CD4-positive, alpha-beta T cell (primary cell): ENCODE measurements around the gene CD55. TPM values are rescaled to one million over a fixed set of nuclear protein-coding genes. Genes with fewer than 3 reads are reported as not detected.

Source experiments
- ATAC-seq: fragments of 200-7000 bp; cut with Tn5 transposase; one replicate; pipeline ENCODE4 v1.10.0; 2022; ENCODE audit warnings: mild to moderate bottlenecking; ENCODE audit not compliant: poor library complexity
- CTCF ChIA-PET: fragments of 350-600 bp; sonication (Branson Sonifier 250); formaldehyde crosslinking; loops from one replicate; lab custom pipeline; 2021; ENCODE audit warnings: antibody characterized with exemption, inconsistent platforms; lab: Charles Lee
- POLR2A ChIA-PET: fragments of 350-600 bp; sonication (Branson Sonifier 250); formaldehyde crosslinking; loops from one replicate; lab custom pipeline; 2021; ENCODE audit warnings: antibody characterized with exemption, inconsistent platforms; lab: Charles Lee
- DNase-seq, 14 experiments: peaks; one replicate each; pipeline ENCODE4 v3.0.0-alpha.2; 2013 to 2020; ENCODE audit warnings: mixed read lengths in 2 of 14
- H3K27ac ChIP-seq, 2 donors: one replicate each; pipeline versions ENCODE4 v1.5.1 to v1.7.0; 2013; ENCODE audit warnings: low read length in 2 of 2, low read depth in 1 of 2, mild to moderate bottlenecking in 1 of 2
- H3K27me3 ChIP-seq, 2 experiments: 1 replicate in 1 of 2; 2 replicates in 1 of 2; pipeline versions ENCODE4 v1.6.1 to v1.7.0; 2013; ENCODE audit warnings: low read length in 2 of 2, control low read depth in 1 of 2, mild to moderate bottlenecking in 1 of 2, moderate library complexity in 1 of 2; ENCODE audit not compliant: insufficient read depth in 2 of 2, control insufficient read depth in 1 of 2
- H3K36me3 ChIP-seq: one replicate; pipeline ENCODE4 v1.6.1; 2013; ENCODE audit warnings: low read length, control low read depth; ENCODE audit not compliant: insufficient read depth
- H3K4me1 ChIP-seq: one replicate; pipeline ENCODE4 v1.6.1; 2013; ENCODE audit warnings: low read length, control low read depth; ENCODE audit not compliant: insufficient read depth
- H3K4me3 ChIP-seq: one replicate; pipeline ENCODE4 v1.5.1; 2013; ENCODE audit warnings: mild to moderate bottlenecking, low read length, moderate library complexity
- H3K9me3 ChIP-seq, 2 experiments: 1 replicate in 1 of 2; 2 replicates in 1 of 2; pipeline versions ENCODE4 v1.6.1 to v1.7.0; 2013; ENCODE audit warnings: low read length in 2 of 2, mild to moderate bottlenecking in 2 of 2, control low read depth in 1 of 2, moderate library complexity in 1 of 2; ENCODE audit not compliant: control insufficient read depth in 1 of 2, insufficient read depth in 1 of 2
- H3K27ac Mint-ChIP-seq: one replicate; pipeline ENCODE4 v1.8.0; 2020; ENCODE audit warnings: mixed read lengths
- H3K27me3 Mint-ChIP-seq: one replicate; pipeline ENCODE4 v1.8.0; 2021; ENCODE audit warnings: mixed read lengths
- H3K36me3 Mint-ChIP-seq: one replicate; pipeline ENCODE4 v1.8.0; 2021; ENCODE audit warnings: low read depth, mixed read lengths
- H3K4me1 Mint-ChIP-seq: one replicate; pipeline ENCODE4 v1.8.0; 2021; ENCODE audit warnings: low read depth, mixed read lengths
- H3K4me3 Mint-ChIP-seq: one replicate; pipeline ENCODE4 v1.8.0; 2020; ENCODE audit warnings: mild to moderate bottlenecking, mixed read lengths
- H3K9me3 Mint-ChIP-seq: one replicate; pipeline ENCODE4 v1.8.0; 2020; ENCODE audit warnings: mixed read lengths
- intact Hi-C, 2 experiments: fragments of 100-400 bp; cut with DNase I in 1 of 2; cut with micrococcal nuclease in 1 of 2; formaldehyde crosslinking; loops; one replicate each; pipeline versions ENCODE4 v1.15.1 to v1.9.0; 2023 to 2025; cut with DNase I, micrococcal nuclease
- total RNA-seq, 174 experiments: library from RNA in 2 of 174; stranded (reverse) in 2 of 174; gene quantifications; one replicate each; pipeline ENCODE4 v1.2.3 and lab custom pipeline; 2021 to 2026
- TF ChIP-seq, protein P1 (sequence below): fragments of 200-600 bp; IDR thresholded peaks from one replicate; pipeline ENCODE4 v1.8.0; 2022; ENCODE audit warnings: antibody characterized with exemption, mild to moderate bottlenecking

Gene CD55
- total RNA-seq, 2 experiments from 2014 or later, result 218 to 229 TPM

DNA sequence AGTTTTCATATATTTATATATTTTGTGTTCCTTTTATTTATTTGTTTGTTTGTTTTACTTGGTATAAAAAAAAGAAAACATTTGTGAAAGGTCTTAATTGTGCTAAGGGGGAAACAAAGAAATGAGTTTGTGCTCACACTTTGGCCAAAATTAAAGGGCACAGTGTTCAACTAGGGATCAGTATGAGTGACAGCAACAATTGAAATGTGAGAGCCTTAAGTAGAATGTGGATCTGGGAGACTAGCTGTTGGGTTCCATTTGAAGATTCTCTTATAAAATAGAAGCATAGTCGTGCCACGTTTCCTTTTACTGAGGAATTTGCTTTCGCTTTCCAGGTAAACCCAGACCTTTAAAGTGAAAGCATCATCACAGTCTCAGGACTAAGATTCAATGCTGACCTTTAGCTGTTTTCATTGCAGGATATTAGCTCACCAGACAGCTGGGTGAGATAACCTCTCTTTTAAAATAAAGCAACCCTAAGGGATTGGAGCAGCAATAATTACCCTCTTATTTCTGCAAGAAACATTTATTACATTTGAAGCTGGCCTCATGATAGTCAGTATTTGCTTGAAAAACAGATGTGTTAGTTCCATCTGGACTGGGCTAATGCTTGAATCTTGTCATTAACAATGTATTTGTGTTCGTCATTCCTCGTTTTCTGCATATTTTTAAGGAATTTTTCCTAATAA, 37.1 kb upstream of the CD55 start:
- Mint-ChIP-seq H3K4me3 (no peak overlapping the region), H3K4me1 (peaks cover 59% of the 10 kb centered on the region), H3K9me3 (no peaks in the 10 kb centered on the region), H3K27ac (no peak overlapping the region), H3K27me3 (no peaks in the 10 kb centered on the region), H3K36me3 (no peaks in the 10 kb centered on the region)
- no peak for ATAC-seq
- Histone ChIP-seq H3K27me3 (no peaks in the 10 kb centered on the region), H3K36me3 (no peaks in the 10 kb centered on the region), H3K9me3 (no peaks in the 10 kb centered on the region), H3K4me1 (peaks cover 14% of the 10 kb centered on the region), H3K4me3 (no peak overlapping the region), H3K27ac (no peak overlapping the region)
- DNase-seq, result peak in 1 of 14 experiments; percentile 38
- TF ChIP-seq, protein P1, sequence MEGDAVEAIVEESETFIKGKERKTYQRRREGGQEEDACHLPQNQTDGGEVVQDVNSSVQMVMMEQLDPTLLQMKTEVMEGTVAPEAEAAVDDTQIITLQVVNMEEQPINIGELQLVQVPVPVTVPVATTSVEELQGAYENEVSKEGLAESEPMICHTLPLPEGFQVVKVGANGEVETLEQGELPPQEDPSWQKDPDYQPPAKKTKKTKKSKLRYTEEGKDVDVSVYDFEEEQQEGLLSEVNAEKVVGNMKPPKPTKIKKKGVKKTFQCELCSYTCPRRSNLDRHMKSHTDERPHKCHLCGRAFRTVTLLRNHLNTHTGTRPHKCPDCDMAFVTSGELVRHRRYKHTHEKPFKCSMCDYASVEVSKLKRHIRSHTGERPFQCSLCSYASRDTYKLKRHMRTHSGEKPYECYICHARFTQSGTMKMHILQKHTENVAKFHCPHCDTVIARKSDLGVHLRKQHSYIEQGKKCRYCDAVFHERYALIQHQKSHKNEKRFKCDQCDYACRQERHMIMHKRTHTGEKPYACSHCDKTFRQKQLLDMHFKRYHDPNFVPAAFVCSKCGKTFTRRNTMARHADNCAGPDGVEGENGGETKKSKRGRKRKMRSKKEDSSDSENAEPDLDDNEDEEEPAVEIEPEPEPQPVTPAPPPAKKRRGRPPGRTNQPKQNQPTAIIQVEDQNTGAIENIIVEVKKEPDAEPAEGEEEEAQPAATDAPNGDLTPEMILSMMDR, result no peak
- CTCF ChIA-PET, result no interaction called here
- intact Hi-C loops, result loop anchor here in 1 of 2 experiments (5.0 kb wide), 1 partner anchor 38 kb away; the partner anchor contains the start of gene CD55
- POLR2A ChIA-PET, result interaction anchor here (4.1 kb wide), 1 partner anchor 37 kb away, joined by 65 read pairs; the partner anchor contains the start of gene CD55

DNA sequence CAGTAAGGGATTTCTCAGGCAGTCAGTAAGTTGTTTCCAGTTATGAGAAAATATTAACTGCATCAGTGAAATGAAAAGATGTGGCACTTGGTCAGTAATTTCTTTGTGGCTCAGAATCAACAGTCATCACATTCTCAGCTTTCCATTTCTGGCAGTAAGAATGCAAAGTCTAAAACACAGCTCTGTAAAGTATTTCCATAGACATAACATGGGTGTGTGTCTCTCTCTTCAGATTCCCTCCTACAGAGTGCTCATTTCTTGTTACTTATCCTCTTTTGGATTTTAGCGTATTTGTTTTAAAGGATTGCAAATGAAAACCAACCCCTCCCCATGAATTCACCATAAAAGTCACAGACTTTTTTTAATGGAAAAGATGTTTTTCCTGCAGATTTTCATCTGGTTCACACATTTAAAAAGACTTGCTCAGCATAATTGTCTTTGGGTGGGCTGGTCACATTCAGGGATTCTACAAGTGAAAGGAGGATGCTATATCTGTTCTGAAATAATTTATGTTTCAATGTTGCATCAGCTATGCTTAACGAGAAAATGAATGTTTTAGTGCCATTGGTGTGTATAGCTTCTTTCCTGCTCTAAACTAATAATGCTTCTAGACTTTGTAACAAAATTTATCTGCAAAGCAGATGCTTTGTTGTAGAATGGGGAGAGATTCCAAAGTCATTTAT, 34.6 kb upstream of the CD55 start:
- Histone ChIP-seq H3K36me3 (no peaks in the 10 kb centered on the region), H3K9me3 (peaks cover 0 to 7% of the 10 kb centered on the region in 2 experiments), H3K27me3 (no peaks in the 10 kb centered on the region), H3K4me1 (peaks cover 11% of the 10 kb centered on the region), H3K4me3 (no peak overlapping the region), H3K27ac (no peak overlapping the region)
- TF ChIP-seq, protein P1, result no peak
- Mint-ChIP-seq H3K27ac (no peak overlapping the region), H3K9me3 (no peaks in the 10 kb centered on the region), H3K36me3 (no peaks in the 10 kb centered on the region), H3K4me1 (peaks cover 42% of the 10 kb centered on the region), H3K27me3 (no peaks in the 10 kb centered on the region), H3K4me3 (no peak overlapping the region)
- DNase-seq (no peak), ATAC-seq (no peak)
- POLR2A ChIA-PET, result interaction anchor here (1.4 to 1.5 kb wide), 2 partner anchors 9 to 34 kb away, joined by 3 to 10 read pairs; partner anchors contain the start of gene CD55
- intact Hi-C loops, result loop anchor here in 1 of 2 experiments (5.0 kb wide), 1 partner anchor 35 kb away; no protein-coding TSS in a partner anchor
- CTCF ChIA-PET, result interaction anchor here (0.7 to 1.4 kb wide), 2 partner anchors 25 to 27 kb away, joined by 3 read pairs; no protein-coding TSS in a partner anchor

DNA sequence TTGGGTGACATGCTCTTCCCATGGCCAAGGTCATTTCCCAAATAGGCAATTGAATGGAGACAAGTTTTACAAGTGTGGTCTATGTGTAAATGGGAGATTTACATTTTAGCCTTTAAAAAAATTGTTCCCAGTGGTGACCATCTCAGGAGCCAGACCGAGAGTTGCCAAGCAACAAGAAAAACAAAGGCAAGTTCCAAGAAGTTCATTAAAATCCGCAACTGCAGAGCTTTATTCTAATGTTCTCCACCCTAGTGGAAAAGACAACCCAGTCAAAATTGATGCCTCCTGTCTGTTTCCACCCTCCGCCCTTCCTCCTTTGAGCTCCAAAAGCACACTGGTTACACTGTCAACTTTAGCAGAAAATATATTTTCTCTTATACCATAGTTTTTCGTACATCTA, 33.2 kb upstream of the CD55 start:
- no peak overlapping the region for H3K27ac ChIP-seq
- TF ChIP-seq, protein P1, result no peak
- ChIA-PET POLR2A (interaction anchor here (0.7 kb wide), 1 partner anchor 33 kb away, joined by 3 read pairs; the partner anchor contains the start of gene CD55), CTCF (no interaction called here)
- no peak overlapping the region for H3K4me3 ChIP-seq
- H3K27me3 ChIP-seq, result no peaks in the 10 kb centered on the region
- DNase-seq (no peak), ATAC-seq (no peak)
- H3K27ac Mint-ChIP-seq, result no peak overlapping the region
- H3K9me3 Mint-ChIP-seq, result peaks cover 2% of the 10 kb centered on the region
- no peaks in the 10 kb centered on the region for H3K27me3 Mint-ChIP-seq
- H3K4me1 ChIP-seq, result peaks cover 6% of the 10 kb centered on the region
- peaks cover 28% of the 10 kb centered on the region for H3K4me1 Mint-ChIP-seq
- H3K9me3 ChIP-seq, result peaks cover 0 to 7% of the 10 kb centered on the region in 2 experiments
- no peaks in the 10 kb centered on the region for H3K36me3 ChIP-seq
- H3K36me3 Mint-ChIP-seq, result no peaks in the 10 kb centered on the region
- no peak overlapping the region for H3K4me3 Mint-ChIP-seq
- intact Hi-C loops, result loop anchor here in 1 of 2 experiments (5.0 kb wide), 1 partner anchor 36 kb away; no protein-coding TSS in a partner anchor
